ENCODE data around the gene DAPK1.

DNA sequence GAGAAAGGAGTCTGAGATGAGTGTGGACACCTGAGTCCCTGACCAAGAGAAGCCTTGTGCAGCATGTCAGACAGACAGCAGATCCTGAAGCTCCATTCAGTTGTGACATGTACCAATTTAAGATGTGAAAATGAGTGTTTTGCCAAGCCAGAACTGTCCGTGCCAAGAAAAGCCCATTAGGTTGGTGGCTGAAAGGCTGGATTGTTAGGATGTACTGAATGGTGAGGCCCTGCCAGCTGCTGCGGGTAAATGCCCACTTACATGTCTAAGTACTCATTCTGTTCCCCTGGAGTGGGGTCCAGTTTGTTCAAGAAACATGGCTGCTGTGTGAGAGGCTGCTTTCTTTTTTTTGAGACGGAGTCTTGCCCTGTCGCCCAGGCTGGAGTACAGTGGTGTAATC, 14.6 kb downstream of the DAPK1 start:
- TF ChIP-seq, protein P1, sequence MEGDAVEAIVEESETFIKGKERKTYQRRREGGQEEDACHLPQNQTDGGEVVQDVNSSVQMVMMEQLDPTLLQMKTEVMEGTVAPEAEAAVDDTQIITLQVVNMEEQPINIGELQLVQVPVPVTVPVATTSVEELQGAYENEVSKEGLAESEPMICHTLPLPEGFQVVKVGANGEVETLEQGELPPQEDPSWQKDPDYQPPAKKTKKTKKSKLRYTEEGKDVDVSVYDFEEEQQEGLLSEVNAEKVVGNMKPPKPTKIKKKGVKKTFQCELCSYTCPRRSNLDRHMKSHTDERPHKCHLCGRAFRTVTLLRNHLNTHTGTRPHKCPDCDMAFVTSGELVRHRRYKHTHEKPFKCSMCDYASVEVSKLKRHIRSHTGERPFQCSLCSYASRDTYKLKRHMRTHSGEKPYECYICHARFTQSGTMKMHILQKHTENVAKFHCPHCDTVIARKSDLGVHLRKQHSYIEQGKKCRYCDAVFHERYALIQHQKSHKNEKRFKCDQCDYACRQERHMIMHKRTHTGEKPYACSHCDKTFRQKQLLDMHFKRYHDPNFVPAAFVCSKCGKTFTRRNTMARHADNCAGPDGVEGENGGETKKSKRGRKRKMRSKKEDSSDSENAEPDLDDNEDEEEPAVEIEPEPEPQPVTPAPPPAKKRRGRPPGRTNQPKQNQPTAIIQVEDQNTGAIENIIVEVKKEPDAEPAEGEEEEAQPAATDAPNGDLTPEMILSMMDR (conservative IDR thresholded peaks at IDR 0.05 in 1 of 2, IDR thresholded peaks at IDR 0.05 in 1 of 2; ENCODE audit: extremely low read depth in 1 of 2, insufficient read depth in 1 of 2, low read depth in 1 of 2, low read length in 2 of 2): no peak
- TF ChIP-seq EZH2 (IDR thresholded peaks at IDR 0.05; ENCODE audit: borderline replicate concordance, low read length): no peak
